Activated CD8-positive, alpha-beta memory T cell treated with anti-CD3 and anti-CD28 coated beads, Interleukin-2, amount 50 U/mL, for 1 hour (primary cell): ENCODE measurements around the gene ADD3.
"Not testable (repeated sequence)": the region's sequence is repeated elsewhere in the genome, so short reads cannot be mapped to it uniquely, and the experiment has no call there.

Source experiments
- DNase-seq: peaks from one replicate; pipeline ENCODE4 v3.0.0-alpha.2; 2020; ENCODE audit errors: extremely low read depth

The ADD3 gene

GRCh38 chr10:110033701-110034235 lies 26.0 kb downstream of the ADD3 start:
- DNase-seq: no peak

- DNase-seq: no peak
These were observed 26.8 kb downstream of the ADD3 start for GRCh38 chr10:110034596-110034995.

GRCh38 chr10:110035070-110035921 lies 27.5 kb downstream of the ADD3 start:
- no peak for DNase-seq

- DNase-seq: no peak
These were observed 28.9 kb downstream of the ADD3 start for GRCh38 chr10:110036640-110037039.

GRCh38 chr10:110039254-110039653 lies 31.5 kb downstream of the ADD3 start:
- no peak for DNase-seq

GRCh38 chr10:110040108-110040507 lies 32.3 kb downstream of the ADD3 start:
- no peak for DNase-seq

- DNase-seq: no peak
These were observed 33.1 kb downstream of the ADD3 start for GRCh38 chr10:110040767-110041478.

GRCh38 chr10:110041479-110041829 lies 33.7 kb downstream of the ADD3 start:
- DNase-seq: no peak

GRCh38 chr10:110042181-110042580 lies 34.4 kb downstream of the ADD3 start:
- no peak for DNase-seq

GRCh38 chr10:110042891-110043290 lies 35.1 kb downstream of the ADD3 start:
- no peak for DNase-seq

GRCh38 chr10:110044681-110045080 lies 36.9 kb downstream of the ADD3 start:
- DNase-seq: no peak

GRCh38 chr10:110045772-110046171 lies 38.0 kb downstream of the ADD3 start:
- no peak for DNase-seq

- DNase-seq: not testable (repeated sequence)
These were observed 40.4 kb downstream of the ADD3 start for GRCh38 chr10:110048145-110048544.

GRCh38 chr10:110048781-110049180 lies 41.0 kb downstream of the ADD3 start:
- DNase-seq: no peak

- DNase-seq: not testable (repeated sequence)
These were observed 42.3 kb downstream of the ADD3 start for GRCh38 chr10:110049889-110050591.

GRCh38 chr10:110051487-110051886 lies 43.7 kb downstream of the ADD3 start:
- no peak for DNase-seq

- no peak for DNase-seq
These were observed 45.1 kb downstream of the ADD3 start for GRCh38 chr10:110052916-110053315.

GRCh38 chr10:110056822-110057221 lies 49.0 kb downstream of the ADD3 start:
- DNase-seq: no peak

GRCh38 chr10:110057456-110057855 lies 49.7 kb downstream of the ADD3 start:
- no peak for DNase-seq

- no peak for DNase-seq
These were observed 50.4 kb downstream of the ADD3 start for GRCh38 chr10:110058212-110058611.

GRCh38 chr10:110059925-110060324 lies 52.1 kb downstream of the ADD3 start:
- DNase-seq: no peak

- no peak for DNase-seq
These were observed 53.9 kb downstream of the ADD3 start for GRCh38 chr10:110061687-110062086.
